Loucy (cell line): ENCODE results near the gene ZNF354B.

Experiments
- H2AFZ ChIP-seq: fragments of 200-600 bp; sonication (generic); 2 replicates; pipeline ENCODE4 v1.6.0; 2016; ENCODE audit warnings: antibody characterized with exemption, mild to moderate bottlenecking, low read length, moderate library complexity
- H3F3A ChIP-seq: fragments of 200-600 bp; 2 replicates; pipeline ENCODE4 v1.6.0; 2016; ENCODE audit warnings: antibody characterized with exemption, low read depth, mild to moderate bottlenecking
- H3K27me3 ChIP-seq: fragments of 200-600 bp; sonication (generic); 2 replicates; pipeline ENCODE4 v1.6.1; 2014; ENCODE audit warnings: low read length, mild to moderate bottlenecking; ENCODE audit not compliant: insufficient read depth, poor library complexity, severe bottlenecking
- H3K36me3 ChIP-seq: fragments of 200-600 bp; sonication (generic); 2 replicates; pipeline ENCODE4 v1.6.1; 2016; ENCODE audit warnings: low read length; ENCODE audit not compliant: insufficient read depth
- H3K4me1 ChIP-seq: fragments of 200-600 bp; sonication (generic); 2 replicates; pipeline ENCODE4 v1.5.1; 2014; ENCODE audit warnings: low read length, mild to moderate bottlenecking; ENCODE audit not compliant: insufficient read depth, poor library complexity, severe bottlenecking
- H3K4me2 ChIP-seq: fragments of 200-600 bp; sonication (generic); 2 replicates; pipeline ENCODE4 v1.6.0; 2014; ENCODE audit warnings: antibody characterized with exemption, low read length, low read depth, mild to moderate bottlenecking; ENCODE audit not compliant: poor library complexity, severe bottlenecking
- H3K4me3 ChIP-seq: fragments of 200-600 bp; sonication (generic); 2 replicates; pipeline ENCODE4 v1.5.1; 2014; ENCODE audit warnings: low read length, mild to moderate bottlenecking, mixed read lengths; ENCODE audit not compliant: poor library complexity, severe bottlenecking
- H3K79me2 ChIP-seq: fragments of 200-600 bp; sonication (generic); 2 replicates; pipeline ENCODE4 v1.6.1; 2014; ENCODE audit warnings: low read length; ENCODE audit not compliant: insufficient read depth
- H3K9ac ChIP-seq: fragments of 200-600 bp; sonication (generic); 2 replicates; pipeline ENCODE4 v1.6.0; 2014; ENCODE audit warnings: mild to moderate bottlenecking, low read depth, low read length, moderate library complexity; ENCODE audit not compliant: poor library complexity, severe bottlenecking
- H3K9me2 ChIP-seq: fragments of 200-600 bp; sonication (generic); replicated peaks from 2 replicates; pipeline ENCODE4 v1.6.1; 2016; ENCODE audit warnings: low read depth, low read length, mixed read lengths
- H3K9me3 ChIP-seq: fragments of 200-600 bp; sonication (generic); 2 replicates; pipeline ENCODE4 v1.6.1; 2014; ENCODE audit warnings: mild to moderate bottlenecking, antibody characterized with exemption, low read length, low read depth; ENCODE audit not compliant: insufficient read depth
- H4K20me1 ChIP-seq: fragments of 200-600 bp; sonication (generic); 2 replicates; pipeline ENCODE4 v1.6.0; 2014; ENCODE audit warnings: antibody characterized with exemption, low read length, mild to moderate bottlenecking; ENCODE audit not compliant: insufficient read depth, poor library complexity, severe bottlenecking
- CTCF ChIP-seq: fragments of 200-600 bp; sonication (generic); conservative IDR thresholded peaks from 2 replicates; pipeline ENCODE4 v1.5.1; 2014; ENCODE audit warnings: mild to moderate bottlenecking, antibody characterized with exemption, low read length
- EZH2phosphoT487 ChIP-seq: fragments of 200-600 bp; IDR thresholded peaks from 2 replicates; pipeline ENCODE4 v1.6.1; 2018; ENCODE audit warnings: antibody characterized with exemption, mild to moderate bottlenecking, moderate library complexity, borderline replicate concordance

ZNF354B gene

GRCh38 chr5:178861627-178862026, 1.9 kb downstream of the ZNF354B start:
- Histone ChIP-seq H3K9ac (peak overlapping the region; percentile 39), H3K36me3 (peaks cover 6% of the 10 kb centered on the region; the same call in 1 of the 2 replicates), H4K20me1 (no peaks in the 10 kb centered on the region), H3K4me1 (no peaks in the 10 kb centered on the region), H3K79me2 (peaks cover 11% of the 10 kb centered on the region; the same call in 1 of the 2 replicates), H3K27me3 (no peaks in the 10 kb centered on the region), H3K9me2 (no peaks in the 10 kb centered on the region), H3F3A (no peaks in the 10 kb centered on the region), H3K4me3 (peak overlapping the region; percentile 59), H3K4me2 (peak overlapping the region; percentile 60), H3K9me3 (no peaks in the 10 kb centered on the region), H2AFZ (no peak overlapping the region)
- TF ChIP-seq EZH2phosphoT487 (no peak), CTCF (no peak)

- H3K4me3 ChIP-seq: no peak overlapping the region
- no peaks in the 10 kb centered on the region for H3K4me1 ChIP-seq
- H3K4me2 ChIP-seq: no peak overlapping the region
- H3K9me3 ChIP-seq: no peaks in the 10 kb centered on the region
- peaks cover 6% of the 10 kb centered on the region; the same call in 1 of the 2 replicates for H3K36me3 ChIP-seq
- no peaks in the 10 kb centered on the region for H3F3A ChIP-seq
- peaks cover 3% of the 10 kb centered on the region; the same call in 1 of the 2 replicates for H3K79me2 ChIP-seq
- no peak overlapping the region for H2AFZ ChIP-seq
- no peak overlapping the region for H3K9ac ChIP-seq
- no peak for TF ChIP-seq CTCF
- no peak for TF ChIP-seq EZH2phosphoT487
- H3K27me3 ChIP-seq: no peaks in the 10 kb centered on the region
- no peaks in the 10 kb centered on the region for H4K20me1 ChIP-seq
- H3K9me2 ChIP-seq: no peaks in the 10 kb centered on the region
Measured at GRCh38 chr5:178866946-178867345, 7.2 kb downstream of the ZNF354B start.

- no peak overlapping the region for H2AFZ ChIP-seq
- no peak overlapping the region for H3K4me3 ChIP-seq
- no peaks in the 10 kb centered on the region for H3K9me2 ChIP-seq
- no peaks in the 10 kb centered on the region for H3K27me3 ChIP-seq
- no peaks in the 10 kb centered on the region for H3K79me2 ChIP-seq
- TF ChIP-seq CTCF (no peak), EZH2phosphoT487 (no peak)
- H3K36me3 ChIP-seq: peaks cover 6% of the 10 kb centered on the region; the same call in 1 of the 2 replicates
- no peaks in the 10 kb centered on the region for H4K20me1 ChIP-seq
- no peak overlapping the region for H3K4me2 ChIP-seq
- H3K9ac ChIP-seq: no peak overlapping the region
- H3K4me1 ChIP-seq: no peaks in the 10 kb centered on the region
- H3F3A ChIP-seq: no peaks in the 10 kb centered on the region
- H3K9me3 ChIP-seq: no peaks in the 10 kb centered on the region
Measured at GRCh38 chr5:178869577-178869976, 9.8 kb downstream of the ZNF354B start.
